SK-N-SH treated with all-trans-retinoic acid at 6 μM for 48 hours (cell line): ENCODE measurements around the gene HELZ.
"Not testable (repeated sequence)": the region's sequence is repeated elsewhere in the genome, so short reads cannot be mapped to it uniquely, and the experiment has no call there.

Experiments used
- ATAC-seq: fragments of 200-7000 bp; cut with Tn5 transposase; 3 replicates; pipeline ENCODE4 v1.9.1; 2020; ENCODE audit warnings: mild to moderate bottlenecking, moderate library complexity
- BACH2 ChIP-seq: fragments of 250-450 bp; sonication (Bioruptor Pico); IDR thresholded peaks from 2 replicates; pipeline ENCODE4 v1.9.0; 2021; ENCODE audit warnings: mild to moderate bottlenecking, borderline replicate concordance
- CREB5 ChIP-seq: fragments of 250-450 bp; sonication (Bioruptor Pico); IDR thresholded peaks from 2 replicates; pipeline ENCODE4 v1.5.1; 2020; ENCODE audit warnings: low read depth, mild to moderate bottlenecking, moderate library complexity
- CSDC2 ChIP-seq: fragments of 250-450 bp; sonication (Bioruptor Pico); IDR thresholded peaks from 2 replicates; pipeline ENCODE4 v1.5.0; 2020; ENCODE audit warnings: mild to moderate bottlenecking, moderate library complexity
- CSRNP3 ChIP-seq: fragments of 250-450 bp; sonication (Bioruptor Pico); IDR thresholded peaks from 2 replicates; pipeline ENCODE4 v1.5.1; 2021; ENCODE audit warnings: mild to moderate bottlenecking, moderate library complexity
- ESRRG ChIP-seq: fragments of 250-450 bp; sonication (Bioruptor Pico); IDR thresholded peaks from 2 replicates; pipeline ENCODE4 v1.6.1; 2021; ENCODE audit warnings: mild to moderate bottlenecking
- GLIS3 ChIP-seq: fragments of 250-450 bp; sonication (Bioruptor Pico); IDR thresholded peaks from 2 replicates; pipeline ENCODE4 v1.5.0; 2020; ENCODE audit warnings: mild to moderate bottlenecking, moderate library complexity
- OSR1 ChIP-seq: fragments of 250-450 bp; sonication (Bioruptor Pico); IDR thresholded peaks from 2 replicates; pipeline ENCODE4 v1.8.0; 2022; ENCODE audit warnings: moderate library complexity, mild to moderate bottlenecking, inconsistent platforms
- PATZ1 ChIP-seq: fragments of 250-450 bp; sonication (Bioruptor Pico); IDR thresholded peaks from 2 replicates; pipeline ENCODE4 v1.8.0; 2020; ENCODE audit warnings: mild to moderate bottlenecking, moderate library complexity, borderline replicate concordance
- POU6F1 ChIP-seq: fragments of 250-450 bp; sonication (Bioruptor Pico); IDR thresholded peaks from 2 replicates; pipeline ENCODE4 v1.8.0; 2021; ENCODE audit warnings: low read depth, mild to moderate bottlenecking, moderate library complexity, borderline replicate concordance
- RARB ChIP-seq: fragments of 250-450 bp; sonication (Bioruptor Pico); IDR thresholded peaks from 2 replicates; pipeline ENCODE4 v1.8.0; 2021; ENCODE audit warnings: mild to moderate bottlenecking, moderate library complexity
- TCF4 ChIP-seq: fragments of 250-450 bp; sonication (Bioruptor Pico); IDR thresholded peaks from 2 replicates; pipeline ENCODE4 v1.8.0; 2021; ENCODE audit warnings: mild to moderate bottlenecking, moderate library complexity, borderline replicate concordance
- TOX ChIP-seq: fragments of 250-450 bp; sonication (Bioruptor Pico); IDR thresholded peaks from 2 replicates; pipeline ENCODE4 v1.8.0; 2021; ENCODE audit warnings: mild to moderate bottlenecking, moderate library complexity, borderline replicate concordance
- TSHZ2 ChIP-seq: fragments of 250-450 bp; sonication (Bioruptor Pico); IDR thresholded peaks from 2 replicates; pipeline ENCODE4 v1.5.0; 2020; ENCODE audit warnings: mild to moderate bottlenecking, moderate library complexity
- ZC3H10 ChIP-seq: fragments of 250-450 bp; sonication (Bioruptor Pico); IDR thresholded peaks from 2 replicates; pipeline ENCODE4 v1.5.1; 2021; ENCODE audit warnings: mild to moderate bottlenecking, moderate library complexity
- ZFP3 ChIP-seq: fragments of 250-450 bp; sonication (Bioruptor Pico); IDR thresholded peaks from 2 replicates; pipeline ENCODE4 v1.5.0; 2020; ENCODE audit warnings: mild to moderate bottlenecking, moderate library complexity
- ZFP30 ChIP-seq: fragments of 450-650 bp; formaldehyde crosslinking; IDR thresholded peaks from 2 replicates; pipeline ENCODE4 v1.5.0; 2022; ENCODE audit warnings: mild to moderate bottlenecking, moderate library complexity
- ZNF565 ChIP-seq: fragments of 450-650 bp; formaldehyde crosslinking; conservative IDR thresholded peaks from 2 replicates; pipeline ENCODE4 v1.5.0; 2020; ENCODE audit warnings: low read depth, mild to moderate bottlenecking, moderate library complexity
- ZNF70 ChIP-seq: fragments of 450-650 bp; formaldehyde crosslinking; IDR thresholded peaks from 2 replicates; pipeline ENCODE4 v1.5.0; 2020; ENCODE audit warnings: mild to moderate bottlenecking, moderate library complexity
- ZNF8 ChIP-seq: fragments of 450-650 bp; formaldehyde crosslinking; IDR thresholded peaks from 2 replicates; pipeline ENCODE4 v1.5.0; 2020; ENCODE audit warnings: mild to moderate bottlenecking, moderate library complexity

Gene HELZ

GRCh38 chr17:67258821-67259468 is 13.9 kb upstream of the HELZ start (continued):
- no peak for TF ChIP-seq CREB5
- no peak for TF ChIP-seq BACH2 (CRISPR knock-in tag)
- TF ChIP-seq ZNF8, result no peak
- TF ChIP-seq ZNF565 (CRISPR knock-in tag), result no peak
- TF ChIP-seq RARB (CRISPR knock-in tag), result no peak
- no peak for TF ChIP-seq ZFP3
- no peak for TF ChIP-seq TCF4 (CRISPR knock-in tag)
- TF ChIP-seq, all 23 proteins: peak for 0

- ATAC-seq, result no peak
- TF ChIP-seq POU6F1 (CRISPR knock-in tag) (no peak), CSDC2 (CRISPR knock-in tag) (no peak), ZNF8 (no peak), ZC3H10 (CRISPR knock-in tag) (no peak), TOX (no peak), ZFP3 (no peak)
These were observed 11.2 kb upstream of the HELZ start for GRCh38 chr17:67256075-67256732.

GRCh38 chr17:67253384-67253783 is 8.4 kb upstream of the HELZ start:
- ATAC-seq, result peak; percentile 62
- TF ChIP-seq ESRRG (CRISPR knock-in tag) (no peak), GLIS3 (CRISPR knock-in tag) (no peak), TSHZ2 (CRISPR knock-in tag) (no peak), ZNF8 (no peak), CSDC2 (CRISPR knock-in tag) (no peak), OSR1 (CRISPR knock-in tag) (no peak), CSRNP3 (no peak), ZFP30 (CRISPR knock-in tag) (no peak), ZNF70 (CRISPR knock-in tag) (no peak), BACH2 (CRISPR knock-in tag) (no peak), PATZ1 (CRISPR knock-in tag) (no peak), ZNF565 (CRISPR knock-in tag) (no peak)

GRCh38 chr17:67251586-67251985 is 6.6 kb upstream of the HELZ start:
- ATAC-seq, result not testable (repeated sequence)
